ENCODE results near the gene CPT1C.

DNA sequence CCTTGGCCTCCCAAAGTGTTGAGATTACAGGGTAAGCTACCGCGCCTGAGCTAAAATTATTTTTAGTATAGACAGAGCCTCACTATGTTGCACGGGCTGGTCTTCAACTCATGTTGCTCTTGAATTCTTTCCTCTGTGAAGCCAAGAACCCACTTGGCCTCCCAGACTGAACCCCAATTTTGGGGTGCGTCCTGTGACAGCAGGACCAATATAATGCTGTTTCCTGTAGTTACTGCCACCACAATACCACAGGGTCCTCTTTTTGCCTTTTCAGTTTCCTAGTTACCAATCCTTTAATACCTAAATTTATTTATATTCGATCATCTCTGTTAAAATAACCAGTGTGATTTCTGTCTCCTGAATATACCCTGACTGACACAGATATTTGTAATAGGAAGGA, 39.2 kb downstream of the CPT1C start:
- no peak for TF ChIP-seq POLR2A (IDR thresholded peaks at IDR 0.05; ENCODE audit: low read length)
- TF ChIP-seq GATA1 (IDR thresholded peaks at IDR 0.05; ENCODE audit: low read depth, low read length): no peak

Measured in erythroblast (primary cell).